ENCODE measurements around the gene AFAP1L2. TPM values are rescaled to one million over a fixed set of nuclear protein-coding genes. Genes with fewer than 3 reads are reported as not detected.

The AFAP1L2 gene
- total RNA-seq, 2 donors from 2014 or later, result 16.1 to 34.1 TPM

DNA sequence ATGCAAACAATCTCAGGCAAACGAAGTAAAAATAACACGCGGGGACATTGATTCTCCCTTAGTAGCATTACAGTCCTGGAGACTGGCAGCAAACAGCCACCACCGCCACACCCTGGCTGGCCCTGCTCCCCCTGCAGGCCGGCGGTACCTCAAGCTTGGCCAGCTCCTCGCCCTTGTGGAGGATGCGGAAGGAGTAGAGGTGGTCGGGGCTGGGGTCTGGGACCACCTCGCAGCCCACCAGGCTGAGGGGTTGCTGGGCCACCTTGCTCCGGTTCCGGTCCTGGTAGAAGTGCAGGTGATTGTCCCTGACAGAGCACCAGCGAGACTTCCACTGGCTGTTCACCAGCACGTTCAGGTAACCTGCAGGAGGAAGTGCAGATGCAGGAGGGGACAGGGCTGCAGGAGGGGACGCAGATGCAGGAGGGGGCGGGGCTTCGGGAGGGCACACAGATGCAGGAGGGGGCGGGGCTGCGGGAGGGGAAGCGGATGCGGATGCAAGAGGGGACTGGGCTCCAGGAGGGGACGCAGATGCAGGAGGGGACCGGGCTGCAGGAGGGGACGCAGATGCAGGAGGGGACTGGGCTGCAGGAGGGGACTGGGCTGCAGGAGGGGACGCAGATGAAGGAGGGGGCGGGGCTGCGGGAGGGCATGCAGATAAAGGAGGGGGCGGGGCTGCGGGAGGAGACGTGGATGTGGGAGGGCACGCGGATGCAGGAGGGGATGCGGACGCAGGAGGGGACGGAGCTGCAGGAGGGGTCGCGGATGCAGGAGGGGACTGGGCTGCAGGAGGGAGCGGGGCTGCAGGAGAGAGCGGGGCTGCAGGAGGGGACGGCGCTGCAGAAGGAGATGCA, 99.5 kb downstream of the AFAP1L2 start:
- intact Hi-C loops (cut with DNase I), result loop anchor here (2.0 to 10.0 kb wide), 4 partner anchors 98 to 490 kb away; partner anchors contain the start of gene AFAP1L2
- 16% methylated on average over 41 of the region's 41 CpGs for WGBS
- Histone ChIP-seq H3K4me3 (peak overlapping the region; percentile 11 to 17), H3K27me3 (replicated peaks; ENCODE audit: insufficient read depth) (no peaks in the 10 kb centered on the region), H3K36me3 (no peaks in the 10 kb centered on the region), H3K9me3 (no peaks in the 10 kb centered on the region), H3K4me1 (replicated peaks) (no peaks in the 10 kb centered on the region), H3K27ac (peak overlapping the region; percentile 13 to 37)
- TF ChIP-seq POLR2AphosphoS5 (IDR thresholded peaks at IDR 0.05), result no peak
- TF ChIP-seq, protein P1, sequence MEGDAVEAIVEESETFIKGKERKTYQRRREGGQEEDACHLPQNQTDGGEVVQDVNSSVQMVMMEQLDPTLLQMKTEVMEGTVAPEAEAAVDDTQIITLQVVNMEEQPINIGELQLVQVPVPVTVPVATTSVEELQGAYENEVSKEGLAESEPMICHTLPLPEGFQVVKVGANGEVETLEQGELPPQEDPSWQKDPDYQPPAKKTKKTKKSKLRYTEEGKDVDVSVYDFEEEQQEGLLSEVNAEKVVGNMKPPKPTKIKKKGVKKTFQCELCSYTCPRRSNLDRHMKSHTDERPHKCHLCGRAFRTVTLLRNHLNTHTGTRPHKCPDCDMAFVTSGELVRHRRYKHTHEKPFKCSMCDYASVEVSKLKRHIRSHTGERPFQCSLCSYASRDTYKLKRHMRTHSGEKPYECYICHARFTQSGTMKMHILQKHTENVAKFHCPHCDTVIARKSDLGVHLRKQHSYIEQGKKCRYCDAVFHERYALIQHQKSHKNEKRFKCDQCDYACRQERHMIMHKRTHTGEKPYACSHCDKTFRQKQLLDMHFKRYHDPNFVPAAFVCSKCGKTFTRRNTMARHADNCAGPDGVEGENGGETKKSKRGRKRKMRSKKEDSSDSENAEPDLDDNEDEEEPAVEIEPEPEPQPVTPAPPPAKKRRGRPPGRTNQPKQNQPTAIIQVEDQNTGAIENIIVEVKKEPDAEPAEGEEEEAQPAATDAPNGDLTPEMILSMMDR (IDR thresholded peaks at IDR 0.05), result peak in 3 of 4 experiments; percentile 34 to 64 (median 60)
- no peak for TF ChIP-seq POLR2A (IDR thresholded peaks at IDR 0.05)
- peak; percentile 40 for DNase-seq (ENCODE audit: low spot score)

DNA sequence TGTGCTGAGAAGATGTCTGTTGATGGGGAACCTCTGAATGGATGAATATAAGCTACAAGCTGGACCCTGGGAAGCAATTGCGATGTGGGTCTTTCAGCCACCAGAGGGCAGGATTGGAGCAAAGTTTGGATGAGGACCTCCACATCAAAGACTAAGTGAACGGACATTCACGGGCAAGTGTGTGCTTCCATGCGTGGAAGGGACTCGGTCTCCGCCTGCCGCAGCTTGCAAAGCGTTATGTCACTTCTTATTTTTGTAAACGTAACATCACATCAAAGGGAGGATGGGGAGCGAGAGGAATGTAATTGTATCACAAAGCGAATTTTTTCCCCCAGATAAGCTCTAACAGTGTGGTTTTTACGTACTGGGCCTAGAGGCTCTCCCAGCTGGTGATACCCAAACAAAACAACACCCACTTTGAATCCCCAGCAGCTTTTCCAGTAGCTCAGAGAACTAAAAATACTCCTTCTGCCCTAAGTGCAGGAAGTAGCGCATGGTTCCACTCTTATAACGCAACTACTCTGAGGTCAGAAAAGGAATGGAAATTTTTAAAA, 100.2 kb downstream of the AFAP1L2 start:
- no peaks in the 10 kb centered on the region for H3K9me3 ChIP-seq
- 2% methylated on average over 14 of the region's 14 CpGs for WGBS
- H3K27ac ChIP-seq, result peak overlapping the region; percentile 13 to 37
- intact Hi-C loops (cut with DNase I), result loop anchor here (2.0 to 10.0 kb wide), 3 partner anchors 133 to 491 kb away; no protein-coding TSS in a partner anchor
- peak; percentile 88 for DNase-seq (ENCODE audit: low spot score)
- H3K36me3 ChIP-seq, result no peaks in the 10 kb centered on the region
- no peaks in the 10 kb centered on the region for H3K4me1 ChIP-seq (replicated peaks)
- peak overlapping the region; percentile 11 to 17 for H3K4me3 ChIP-seq
- H3K27me3 ChIP-seq (replicated peaks; ENCODE audit: insufficient read depth), result no peaks in the 10 kb centered on the region
- TF ChIP-seq, protein P1 (IDR thresholded peaks at IDR 0.05), result peak; percentile 31 to 90 (median 88)
- TF ChIP-seq POLR2A (IDR thresholded peaks at IDR 0.05), result no peak
- peak; percentile 69 for TF ChIP-seq POLR2AphosphoS5 (IDR thresholded peaks at IDR 0.05)

DNA sequence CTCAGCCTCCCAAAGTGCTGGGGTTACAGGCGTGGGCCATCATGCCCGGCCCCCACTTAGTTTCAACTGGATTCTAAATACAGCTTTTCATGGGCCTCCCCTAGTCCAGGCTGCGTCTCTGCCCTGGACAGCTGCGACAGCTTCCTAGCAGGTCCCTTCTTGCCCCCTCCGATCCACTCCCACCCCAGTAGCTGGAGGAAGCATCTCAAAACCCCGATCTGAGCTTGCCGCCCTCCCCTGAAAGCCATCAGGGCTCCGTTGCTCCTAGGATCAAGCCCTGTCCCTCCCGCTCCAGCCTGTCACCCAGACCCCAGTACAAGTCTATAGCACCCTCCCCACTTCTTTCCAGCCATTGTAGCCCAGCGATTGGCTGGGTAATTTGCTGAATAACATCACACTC, 100.7 kb downstream of the AFAP1L2 start:
- no peaks in the 10 kb centered on the region for H3K4me1 ChIP-seq (replicated peaks)
- H3K27me3 ChIP-seq (replicated peaks; ENCODE audit: insufficient read depth), result no peaks in the 10 kb centered on the region
- no peak for DNase-seq (ENCODE audit: low spot score)
- TF ChIP-seq POLR2A (IDR thresholded peaks at IDR 0.05) (no peak), POLR2AphosphoS5 (IDR thresholded peaks at IDR 0.05) (no peak)
- TF ChIP-seq, protein P1 (IDR thresholded peaks at IDR 0.05), result no peak
- no peak overlapping the region for H3K4me3 ChIP-seq
- intact Hi-C loops (cut with DNase I), result loop anchor here (5.0 to 10.0 kb wide), 2 partner anchors 134 to 491 kb away; no protein-coding TSS in a partner anchor
- WGBS, result 58% methylated on average over 10 of the region's 10 CpGs
- no peaks in the 10 kb centered on the region for H3K36me3 ChIP-seq
- H3K9me3 ChIP-seq, result no peaks in the 10 kb centered on the region
- H3K27ac ChIP-seq, result no peak overlapping the region

DNA sequence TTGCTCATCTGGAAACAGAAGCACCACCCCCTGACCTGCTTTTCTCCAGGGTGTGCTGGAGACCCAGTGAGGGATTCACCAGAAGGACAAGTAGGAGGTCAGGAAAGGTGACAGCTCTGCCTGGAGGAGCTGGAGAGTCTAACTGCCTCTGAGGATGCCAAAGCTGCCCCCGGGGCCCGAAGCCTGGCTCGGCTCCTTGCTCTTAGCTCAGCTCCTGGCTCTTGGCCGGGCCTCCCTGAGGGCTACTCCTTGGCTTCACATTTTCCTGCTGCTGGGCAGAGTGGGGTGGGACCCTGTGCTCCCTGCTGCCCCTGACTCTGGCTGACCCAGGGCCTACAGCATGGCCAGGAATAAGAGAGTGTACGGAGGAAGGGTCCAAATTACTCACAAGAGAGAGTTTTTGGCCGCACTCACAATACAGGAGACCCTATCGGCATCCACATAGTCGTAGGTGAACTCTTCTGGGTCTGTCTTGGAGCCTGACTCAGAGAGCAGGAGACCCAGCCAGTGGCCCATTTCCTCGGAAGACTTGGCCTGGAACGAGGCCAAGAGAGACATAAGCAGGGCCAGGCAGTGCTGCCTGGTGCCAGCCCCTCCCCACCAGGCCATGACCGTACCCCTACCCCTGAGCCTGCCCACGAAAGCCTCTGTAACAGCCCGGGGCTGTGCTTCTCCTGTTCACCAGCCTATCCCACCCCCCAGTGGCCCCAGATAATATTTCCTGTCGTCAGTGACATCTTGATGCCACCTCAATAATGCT, 102.2 kb downstream of the AFAP1L2 start:
- Histone ChIP-seq H3K27ac (peak overlapping the region in 1 of 2 donors; percentile 10), H3K4me3 (no peak overlapping the region), H3K36me3 (peaks cover 0 to under 1% of the 10 kb centered on the region in 2 donors), H3K27me3 (replicated peaks; ENCODE audit: insufficient read depth) (no peaks in the 10 kb centered on the region), H3K9me3 (no peaks in the 10 kb centered on the region), H3K4me1 (replicated peaks) (no peaks in the 10 kb centered on the region)
- intact Hi-C loops (cut with DNase I), result loop anchor here (5.0 to 10.0 kb wide), 2 partner anchors 135 to 493 kb away; no protein-coding TSS in a partner anchor
- TF ChIP-seq POLR2A (IDR thresholded peaks at IDR 0.05) (no peak), POLR2AphosphoS5 (IDR thresholded peaks at IDR 0.05) (no peak)
- TF ChIP-seq, protein P1 (IDR thresholded peaks at IDR 0.05), result no peak
- DNase-seq (ENCODE audit: low spot score), result no peak
- WGBS, result 56% methylated on average over 13 of the region's 14 CpGs

Data from prostate gland (tissue), 2 donors.